HG03039 (cell line): Measurements from ENCODE around the gene KCNN4.
A peak's percentile ranks its signal among the peaks of the same experiment; 100 is the strongest.
"Not testable (repeated sequence)": the region's sequence is repeated elsewhere in the genome, so short reads cannot be mapped to it uniquely, and the experiment has no call there.

ENCODE experiments used
- ATAC-seq: cut with Tn5 transposase; IDR thresholded peaks from one replicate; pipeline ENCODE4 v1.9.1; 2021; ENCODE audit warnings: mild to moderate bottlenecking, moderate library complexity; ENCODE audit not compliant: unreplicated experiment

The KCNN4 gene

GRCh38 chr19:43775299-43775890, 5.4 kb downstream of the KCNN4 start:
- no peak for ATAC-seq

- not testable (repeated sequence) for ATAC-seq
Measured at GRCh38 chr19:43774940-43775258, 5.9 kb downstream of the KCNN4 start.

- no peak for ATAC-seq
Measured at GRCh38 chr19:43774103-43774939, 6.5 kb downstream of the KCNN4 start.

GRCh38 chr19:43773725-43774102, 7.1 kb downstream of the KCNN4 start:
- no peak for ATAC-seq

GRCh38 chr19:43769256-43769655, 11.5 kb downstream of the KCNN4 start:
- no peak for ATAC-seq

GRCh38 chr19:43768273-43769050, 12.3 kb downstream of the KCNN4 start:
- no peak for ATAC-seq

- ATAC-seq, result no peak
Measured at GRCh38 chr19:43767818-43768217, 13.0 kb downstream of the KCNN4 start.

- ATAC-seq, result no peak
Measured at GRCh38 chr19:43767316-43767715, 13.5 kb downstream of the KCNN4 start.

- no peak for ATAC-seq
Measured at GRCh38 chr19:43766755-43767043, 14.1 kb downstream of the KCNN4 start.

GRCh38 chr19:43765109-43765876, 15.5 kb downstream of the KCNN4 start:
- peak; percentile 40 for ATAC-seq

- not testable (repeated sequence) for ATAC-seq
Measured at GRCh38 chr19:43764684-43765083, 16.1 kb downstream of the KCNN4 start.

- no peak for ATAC-seq
Measured at GRCh38 chr19:43763473-43763939, 17.3 kb downstream of the KCNN4 start.

GRCh38 chr19:43762814-43763213, 18.0 kb downstream of the KCNN4 start:
- ATAC-seq, result no peak

GRCh38 chr19:43760941-43761340, 19.8 kb downstream of the KCNN4 start:
- no peak for ATAC-seq

- no peak for ATAC-seq
Measured at GRCh38 chr19:43759515-43759914, 21.3 kb downstream of the KCNN4 start.

GRCh38 chr19:43755256-43755801, 25.4 kb downstream of the KCNN4 start:
- peak; percentile 18 for ATAC-seq

GRCh38 chr19:43754503-43755255, 26.1 kb downstream of the KCNN4 start, which contains the start of gene SMG9:
SMG9 (minus strand) TSS chr19:43754962; CDS start chr19:43750741, 4,221 bp downstream.
- ATAC-seq, result peak; percentile 45

GRCh38 chr19:43754253-43754502, 26.6 kb downstream of the KCNN4 start:
- ATAC-seq, result no peak

- ATAC-seq, result no peak
Measured at GRCh38 chr19:43752287-43752875, 28.4 kb downstream of the KCNN4 start.
